Esophagus squamous epithelium (tissue), 5 donors: Measurements from ENCODE around the gene JPH3. TPM values are rescaled to one million over a fixed set of nuclear protein-coding genes. Genes with fewer than 3 reads are reported as not detected.

ENCODE experiments used
- DNase-seq: peaks from one replicate; lab custom pipeline; 2025; lab: John Stamatoyannopoulos, UW
- H3K27ac ChIP-seq, 4 donors: fragments of 200-600 bp; sonication (generic); one replicate each; pipeline ENCODE4 v1.5.1; 2016 to 2019; ENCODE audit warnings: mild to moderate bottlenecking in 1 of 4
- H3K27me3 ChIP-seq, 4 donors: fragments of 200-600 bp; sonication (generic); 1 replicate in 3 of 4; 2 replicates in 1 of 4; pipeline versions ENCODE4 v1.5.1 to v1.6.0; 2017 to 2021; ENCODE audit warnings: antibody characterized with exemption in 1 of 4
- H3K36me3 ChIP-seq, 3 donors: fragments of 200-600 bp; sonication (generic); one replicate each; pipeline ENCODE4 v1.5.1; 2016 to 2019
- H3K4me1 ChIP-seq, 3 donors: fragments of 200-600 bp; sonication (generic); one replicate each; pipeline ENCODE4 v1.5.1; 2017 to 2019
- H3K4me3 ChIP-seq, 4 donors: fragments of 200-600 bp; sonication (generic); 1 replicate in 3 of 4; 2 replicates in 1 of 4; pipeline ENCODE4 v1.5.1; 2016 to 2019; ENCODE audit warnings: mild to moderate bottlenecking in 2 of 4, moderate library complexity in 1 of 4
- H3K9me3 ChIP-seq, 3 donors: fragments of 200-600 bp; sonication (generic); one replicate each; pipeline ENCODE4 v1.5.1; 2016 to 2019
- CTCF ChIP-seq, 6 experiments: fragments of 450-650 bp in 4 of 6; fragments of 200-600 bp in 2 of 6; sonication (generic) in 2 of 6; IDR thresholded peaks; one replicate each; pipeline ENCODE4 v1.5.1; 2016 to 2019; ENCODE audit warnings: antibody characterized with exemption in 6 of 6, mild to moderate bottlenecking in 4 of 6, moderate library complexity in 4 of 6
- POLR2A ChIP-seq, 4 donors: fragments of 450-650 bp; IDR thresholded peaks; one replicate each; pipeline ENCODE4 v1.6.1; 2017; ENCODE audit warnings: antibody characterized with exemption in 4 of 4, mild to moderate bottlenecking in 4 of 4, moderate library complexity in 3 of 4
- WGBS, 2 donors: methylation state at CpG; one replicate each; pipeline ENCODE4 v1.1.5; 2018; 5-methylcytosine and 5-hydroxymethylcytosine counted together
- intact Hi-C: fragments of 100-400 bp; cut with DNase I; formaldehyde crosslinking; loops from one replicate; pipeline ENCODE4 v1.15.0; 2022
- total RNA-seq, 4 donors: library from RNA; depleted of rRNA; stranded (reverse); fragments of >200 nt; gene quantifications; one replicate each; pipeline ENCODE4 v1.1.0, GENCODE V29; 2016
- donor health status: DM: yes; HTN: yes; CAD: no.

Gene JPH3
- total RNA-seq, 4 donors from 2014 or later: 0.29 to 0.76 (median 0.45) TPM; not detected in 1

- Histone ChIP-seq H3K4me1 (peaks cover 0 to 12% (median 0%) of the 10 kb centered on the region in 3 donors), H3K9me3 (no peaks in the 10 kb centered on the region), H3K4me3 (no peak overlapping the region), H3K36me3 (peaks cover 10 to 87% (median 22%) of the 10 kb centered on the region in 3 donors), H3K27me3 (no peaks in the 10 kb centered on the region), H3K27ac (no peak overlapping the region)
- intact Hi-C loops: no loop called here
- TF ChIP-seq POLR2A (IDR thresholded peaks at IDR 0.05): no peak
- no peak for DNase-seq
- WGBS, 2 donors: 86 to 89% methylated on average over 10 to 13 of the region's 29 CpGs
Observed at GRCh38 chr16:87703835-87704375, 101.6 kb downstream of the JPH3 start.

GRCh38 chr16:87704754-87705353 is 102.5 kb downstream of the JPH3 start:
- Histone ChIP-seq H3K27me3 (no peaks in the 10 kb centered on the region), H3K4me3 (no peak overlapping the region), H3K9me3 (no peaks in the 10 kb centered on the region), H3K27ac (no peak overlapping the region), H3K36me3 (peaks cover 18 to 87% (median 29%) of the 10 kb centered on the region in 3 donors), H3K4me1 (peaks cover 0 to 12% (median 0%) of the 10 kb centered on the region in 3 donors)
- DNase-seq: no peak
- TF ChIP-seq POLR2A (IDR thresholded peaks at IDR 0.05): no peak
- TF ChIP-seq CTCF (IDR thresholded peaks at IDR 0.05): no peak
- WGBS, 2 donors: 78 to 88% methylated on average over 7 to 10 of the region's 34 CpGs
- intact Hi-C loops: no loop called here

- Histone ChIP-seq H3K27me3 (no peaks in the 10 kb centered on the region), H3K27ac (no peak overlapping the region), H3K4me3 (peak overlapping the region in 1 of 4 donors; percentile 21), H3K9me3 (no peaks in the 10 kb centered on the region), H3K4me1 (peaks cover 0 to 12% (median 0%) of the 10 kb centered on the region in 3 donors), H3K36me3 (peaks cover 24 to 90% (median 34%) of the 10 kb centered on the region in 3 donors)
- intact Hi-C loops: no loop called here
- TF ChIP-seq POLR2A (IDR thresholded peaks at IDR 0.05): no peak
- TF ChIP-seq CTCF (IDR thresholded peaks at IDR 0.05): no peak
- WGBS, 2 donors: 93 to 95% methylated on average over 3 of the region's 31 CpGs
- no peak for DNase-seq
Observed at GRCh38 chr16:87705771-87706277, 103.5 kb downstream of the JPH3 start.

GRCh38 chr16:87706278-87707000 is 104.1 kb downstream of the JPH3 start:
- peaks cover 28 to 90% (median 37%) of the 10 kb centered on the region in 3 donors for H3K36me3 ChIP-seq

GRCh38 chr16:87707097-87707496 is 104.8 kb downstream of the JPH3 start:
- peaks cover 28 to 90% (median 33%) of the 10 kb centered on the region in 3 donors for H3K36me3 ChIP-seq
- no peak overlapping the region for H3K27ac ChIP-seq
- TF ChIP-seq POLR2A (IDR thresholded peaks at IDR 0.05) (no peak), CTCF (IDR thresholded peaks at IDR 0.05) (no peak)
- no peaks in the 10 kb centered on the region for H3K27me3 ChIP-seq
- no peak for DNase-seq
- WGBS, 2 donors: 81 to 87% methylated on average over 3 to 14 of the region's 17 CpGs
- no peak overlapping the region for H3K4me3 ChIP-seq
- intact Hi-C loops: no loop called here
- H3K9me3 ChIP-seq: no peaks in the 10 kb centered on the region
- H3K4me1 ChIP-seq: peaks cover 0 to 10% (median 0%) of the 10 kb centered on the region in 3 donors

More at GRCh38 chr16:87706278-87707000, 104.1 kb downstream of the JPH3 start:
- WGBS, 2 donors: 92% methylated on average over 5 to 10 of the region's 28 CpGs
- intact Hi-C loops: no loop called here
- peaks cover 0 to 12% (median 0%) of the 10 kb centered on the region in 3 donors for H3K4me1 ChIP-seq
- DNase-seq: no peak
- no peaks in the 10 kb centered on the region for H3K9me3 ChIP-seq
- no peak for TF ChIP-seq CTCF (IDR thresholded peaks at IDR 0.05)
- no peak for TF ChIP-seq POLR2A (IDR thresholded peaks at IDR 0.05)
- H3K27ac ChIP-seq: no peak overlapping the region
- H3K27me3 ChIP-seq: no peaks in the 10 kb centered on the region
- no peak overlapping the region for H3K4me3 ChIP-seq
